DMS 273 treated with DMSO at 0.1 percent for 48 hours (cell line): Measurements from ENCODE around the gene G6PD.

Experiments
- DNase-seq: peaks from one replicate; lab custom pipeline; 2025; lab: John Stamatoyannopoulos, UW

Gene G6PD

GRCh38 chrX:154487518-154488290 lies 58.9 kb downstream of the G6PD start:
- no peak for DNase-seq

- no peak for DNase-seq
These were observed 60.0 kb downstream of the G6PD start, which contains the start of gene UBL4A for GRCh38 chrX:154486396-154487207. TSS of gene UBL4A (minus strand) at chrX:154486615. CDS start at chrX:154486584, 31 bp downstream.

- no peak for DNase-seq
These were observed 60.6 kb downstream of the G6PD start for GRCh38 chrX:154486052-154486395.

- no peak for DNase-seq
These were observed 61.2 kb downstream of the G6PD start for GRCh38 chrX:154485150-154486051.

- DNase-seq, result no peak
These were observed 62.1 kb downstream of the G6PD start for GRCh38 chrX:154484255-154485149.

- no peak for DNase-seq
These were observed 63.3 kb downstream of the G6PD start for GRCh38 chrX:154483325-154483724.

- DNase-seq, result no peak
These were observed 63.9 kb downstream of the G6PD start for GRCh38 chrX:154482786-154483185.

- no peak for DNase-seq
These were observed 64.6 kb downstream of the G6PD start for GRCh38 chrX:154481911-154482601.
